ENCODE data around the gene OBP2B. TPM values are rescaled to one million over a fixed set of nuclear protein-coding genes. Genes with fewer than 3 reads are reported as not detected.
"Not testable (repeated sequence)": the region's sequence is repeated elsewhere in the genome, so short reads cannot be mapped to it uniquely, and the experiment has no call there.

Gene OBP2B
- not detected for polyA plus RNA-seq (2013, experiment 1 of 2)
- not detected for polyA plus RNA-seq (2013, experiment 2 of 2)

- not testable (repeated sequence) for H2AFZ ChIP-seq (ENCODE audit: low read depth, low read length); H2BK12ac ChIP-seq (ENCODE audit: low read length in 2 of 2); H3K9me3 ChIP-seq (ENCODE audit: control insufficient read depth, low read length); H2BK120ac ChIP-seq (ENCODE audit: low read depth, low read length); H2AK5ac ChIP-seq (ENCODE audit: low read length, severe bottlenecking); H3K4me1 ChIP-seq (ENCODE audit: control insufficient read depth, insufficient read depth, low read depth, low read length); H3K4ac ChIP-seq (ENCODE audit: low read depth in 1 of 2, low read length in 2 of 2); H3K36me3 ChIP-seq (ENCODE audit: control insufficient read depth in 1 of 2, insufficient read depth in 2 of 2, low read depth in 1 of 2, low read length in 2 of 2); H3K4me2 ChIP-seq (ENCODE audit: low read length, poor library complexity, severe bottlenecking); DNase-seq; H3K9ac ChIP-seq (ENCODE audit: low read length); H2BK15ac ChIP-seq (ENCODE audit: low read depth, poor library complexity, severe bottlenecking); H4K8ac ChIP-seq (ENCODE audit: low read length); H3K23ac ChIP-seq (ENCODE audit: low read length in 2 of 2); H3K18ac ChIP-seq (ENCODE audit: low read depth in 1 of 2, low read length in 2 of 2); H3K27ac ChIP-seq (ENCODE audit: low read length, poor library complexity, severe bottlenecking); H3K4me3 ChIP-seq (ENCODE audit: insufficient read depth in 1 of 2, low read depth in 1 of 2, low read length in 2 of 2); H3K14ac ChIP-seq (ENCODE audit: low read length in 2 of 2); H2BK5ac ChIP-seq (ENCODE audit: low read depth, low read length, poor library complexity, severe bottlenecking); H3K79me1 ChIP-seq (replicated peaks; ENCODE audit: low read length, poor library complexity, severe bottlenecking); H4K91ac ChIP-seq (ENCODE audit: low read length)
- WGBS, result no CpG with 5 or more reads among the region's 18 CpGs
- H3K27me3 ChIP-seq (ENCODE audit: control insufficient read depth in 1 of 2, insufficient read depth in 1 of 2, low read length in 2 of 2), result peaks cover 24 to 49% of the 10 kb centered on the region in 2 experiments
Observed at GRCh38 chr9:133208880-133209300, at the start of gene OBP2B. Gene OBP2B (minus strand): TSS chr9:133209250. CDS start chr9:133209199, 51 bp downstream.

- H3K79me1 ChIP-seq (replicated peaks; ENCODE audit: low read length, poor library complexity, severe bottlenecking), result no peaks in the 10 kb centered on the region
- H3K18ac ChIP-seq (ENCODE audit: low read depth in 1 of 2, low read length in 2 of 2), result no peak overlapping the region
- H3K36me3 ChIP-seq (ENCODE audit: control insufficient read depth in 1 of 2, insufficient read depth in 2 of 2, low read depth in 1 of 2, low read length in 2 of 2), result no peaks in the 10 kb centered on the region
- H3K4me2 ChIP-seq (ENCODE audit: low read length, poor library complexity, severe bottlenecking), result no peak overlapping the region
- H4K8ac ChIP-seq (ENCODE audit: low read length), result no peak overlapping the region
- H2BK5ac ChIP-seq (ENCODE audit: low read depth, low read length, poor library complexity, severe bottlenecking), result no peak overlapping the region
- no peak overlapping the region for H2AK5ac ChIP-seq (ENCODE audit: low read length, severe bottlenecking)
- H2BK120ac ChIP-seq (ENCODE audit: low read depth, low read length), result no peak overlapping the region
- no peaks in the 10 kb centered on the region for H3K9me3 ChIP-seq (ENCODE audit: control insufficient read depth, low read length)
- no peak overlapping the region for H4K91ac ChIP-seq (ENCODE audit: low read length)
- 83% methylated on average over 21 of the region's 21 CpGs for WGBS
- no peak overlapping the region for H3K4ac ChIP-seq (ENCODE audit: low read depth in 1 of 2, low read length in 2 of 2)
- no peak overlapping the region for H2BK15ac ChIP-seq (ENCODE audit: low read depth, poor library complexity, severe bottlenecking)
- H3K9ac ChIP-seq (ENCODE audit: low read length), result no peak overlapping the region
- peak overlapping the region in 1 of 2 experiments; percentile 22 for H3K4me3 ChIP-seq (ENCODE audit: insufficient read depth in 1 of 2, low read depth in 1 of 2, low read length in 2 of 2)
- no peaks in the 10 kb centered on the region for H3K4me1 ChIP-seq (ENCODE audit: control insufficient read depth, insufficient read depth, low read depth, low read length)
- no peak overlapping the region for H2AFZ ChIP-seq (ENCODE audit: low read depth, low read length)
- H2BK12ac ChIP-seq (ENCODE audit: low read length in 2 of 2), result no peak overlapping the region
- no peak overlapping the region for H3K23ac ChIP-seq (ENCODE audit: low read length in 2 of 2)
- no peak overlapping the region for H3K14ac ChIP-seq (ENCODE audit: low read length in 2 of 2)
- H3K27me3 ChIP-seq (ENCODE audit: control insufficient read depth in 1 of 2, insufficient read depth in 1 of 2, low read length in 2 of 2), result peaks cover 25 to 33% of the 10 kb centered on the region in 2 experiments
- H3K27ac ChIP-seq (ENCODE audit: low read length, poor library complexity, severe bottlenecking), result no peak overlapping the region
- no peak for DNase-seq
Observed at GRCh38 chr9:133258061-133259015, 49.3 kb upstream of the OBP2B start.

- Histone ChIP-seq H3K4me3 (ENCODE audit: insufficient read depth in 1 of 2, low read depth in 1 of 2, low read length in 2 of 2) (no peak overlapping the region), H3K27me3 (ENCODE audit: control insufficient read depth in 1 of 2, insufficient read depth in 1 of 2, low read length in 2 of 2) (peaks cover 32 to 38% of the 10 kb centered on the region in 2 experiments), H3K23ac (ENCODE audit: low read length in 2 of 2) (no peak overlapping the region), H2AFZ (ENCODE audit: low read depth, low read length) (no peak overlapping the region), H3K4me1 (ENCODE audit: control insufficient read depth, insufficient read depth, low read depth, low read length) (no peaks in the 10 kb centered on the region), H3K36me3 (ENCODE audit: control insufficient read depth in 1 of 2, insufficient read depth in 2 of 2, low read depth in 1 of 2, low read length in 2 of 2) (no peaks in the 10 kb centered on the region), H3K4ac (ENCODE audit: low read depth in 1 of 2, low read length in 2 of 2) (no peak overlapping the region), H3K27ac (ENCODE audit: low read length, poor library complexity, severe bottlenecking) (no peak overlapping the region), H3K18ac (ENCODE audit: low read depth in 1 of 2, low read length in 2 of 2) (no peak overlapping the region), H3K9ac (ENCODE audit: low read length) (no peak overlapping the region), H2BK15ac (ENCODE audit: low read depth, poor library complexity, severe bottlenecking) (no peak overlapping the region), H2BK120ac (ENCODE audit: low read depth, low read length) (no peak overlapping the region), H4K8ac (ENCODE audit: low read length) (no peak overlapping the region), H2AK5ac (ENCODE audit: low read length, severe bottlenecking) (no peak overlapping the region), H3K4me2 (ENCODE audit: low read length, poor library complexity, severe bottlenecking) (no peak overlapping the region), H3K9me3 (ENCODE audit: control insufficient read depth, low read length) (no peaks in the 10 kb centered on the region), H3K79me1 (replicated peaks; ENCODE audit: low read length, poor library complexity, severe bottlenecking) (no peaks in the 10 kb centered on the region), H3K14ac (ENCODE audit: low read length in 2 of 2) (no peak overlapping the region), H2BK12ac (ENCODE audit: low read length in 2 of 2) (no peak overlapping the region), H4K91ac (ENCODE audit: low read length) (no peak overlapping the region), H2BK5ac (ENCODE audit: low read depth, low read length, poor library complexity, severe bottlenecking) (no peak overlapping the region)
- WGBS, result 87% methylated on average over 12 of the region's 13 CpGs
- no peak for DNase-seq
Observed at GRCh38 chr9:133257465-133257956, 48.5 kb upstream of the OBP2B start.

GRCh38 chr9:133256686-133257091 is 47.6 kb upstream of the OBP2B start:
- Histone ChIP-seq H3K9ac (ENCODE audit: low read length) (no peak overlapping the region), H3K27me3 (ENCODE audit: control insufficient read depth in 1 of 2, insufficient read depth in 1 of 2, low read length in 2 of 2) (peaks cover 32 to 38% of the 10 kb centered on the region in 2 experiments), H3K18ac (ENCODE audit: low read depth in 1 of 2, low read length in 2 of 2) (no peak overlapping the region), H4K8ac (ENCODE audit: low read length) (no peak overlapping the region), H3K79me1 (replicated peaks; ENCODE audit: low read length, poor library complexity, severe bottlenecking) (no peaks in the 10 kb centered on the region), H4K91ac (ENCODE audit: low read length) (no peak overlapping the region), H3K9me3 (ENCODE audit: control insufficient read depth, low read length) (no peaks in the 10 kb centered on the region), H3K4me1 (ENCODE audit: control insufficient read depth, insufficient read depth, low read depth, low read length) (no peaks in the 10 kb centered on the region), H3K4me2 (ENCODE audit: low read length, poor library complexity, severe bottlenecking) (no peak overlapping the region), H3K23ac (ENCODE audit: low read length in 2 of 2) (no peak overlapping the region), H3K36me3 (ENCODE audit: control insufficient read depth in 1 of 2, insufficient read depth in 2 of 2, low read depth in 1 of 2, low read length in 2 of 2) (no peaks in the 10 kb centered on the region), H2BK15ac (ENCODE audit: low read depth, poor library complexity, severe bottlenecking) (no peak overlapping the region), H2BK5ac (ENCODE audit: low read depth, low read length, poor library complexity, severe bottlenecking) (no peak overlapping the region), H2BK12ac (ENCODE audit: low read length in 2 of 2) (no peak overlapping the region), H3K4me3 (ENCODE audit: insufficient read depth in 1 of 2, low read depth in 1 of 2, low read length in 2 of 2) (no peak overlapping the region), H2AFZ (ENCODE audit: low read depth, low read length) (no peak overlapping the region), H3K27ac (ENCODE audit: low read length, poor library complexity, severe bottlenecking) (no peak overlapping the region), H2AK5ac (ENCODE audit: low read length, severe bottlenecking) (no peak overlapping the region), H3K14ac (ENCODE audit: low read length in 2 of 2) (peak overlapping the region in 1 of 2 experiments; percentile 28), H3K4ac (ENCODE audit: low read depth in 1 of 2, low read length in 2 of 2) (no peak overlapping the region), H2BK120ac (ENCODE audit: low read depth, low read length) (no peak overlapping the region)
- 87% methylated on average over 10 of the region's 10 CpGs for WGBS
- no peak for DNase-seq
